ENCODE measurements around the gene FAM20A. TPM values are rescaled to one million over a fixed set of nuclear protein-coding genes. Genes with fewer than 3 reads are reported as not detected.

FAM20A gene
- total and polyA plus RNA-seq, 11 donors = 2.6 to 37.9 (median 8.8) TPM

DNA sequence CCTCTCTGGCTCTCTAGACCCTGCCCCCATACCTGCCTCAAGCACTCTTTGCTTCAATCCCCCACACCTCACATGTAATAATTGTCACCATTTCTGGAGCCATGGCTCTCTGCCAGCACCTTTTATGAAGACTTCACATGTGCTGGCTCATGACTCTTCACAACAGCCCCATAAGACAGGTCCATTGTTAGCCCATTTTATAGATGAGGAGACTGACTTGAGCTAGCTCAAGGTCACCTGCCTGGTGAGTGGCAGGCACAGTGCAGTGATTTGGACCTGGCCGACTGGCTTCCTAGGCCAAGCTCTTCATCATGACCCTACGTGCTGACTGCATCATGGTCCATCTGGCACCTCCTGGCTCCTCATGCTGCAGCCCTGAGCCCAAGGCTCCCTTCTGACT, 25.0 kb downstream of the FAM20A start:
- ATAC-seq (no peak), DNase-seq (no peak)
- Histone ChIP-seq H3K36me3 (no peaks in the 10 kb centered on the region), H3K4me3 (no peak overlapping the region), H3K27ac (peak overlapping the region in 7 of 12 donors; percentile 1 to 71 (median 47)), H3K27me3 (no peaks in the 10 kb centered on the region), H3K9me3 (peaks cover 0 to 8% (median 0%) of the 10 kb centered on the region in 12 donors), H3K4me1 (peaks cover 0 to 52% (median 1%) of the 10 kb centered on the region in 12 donors)
- intact Hi-C loops (cut with DNase I) = no loop called here
- TF ChIP-seq CTCF (IDR thresholded peaks at IDR 0.05) = no peak
- 94 to 100% (median 98%) methylated on average over 2 of the region's 2 CpGs for WGBS, 4 donors

DNA sequence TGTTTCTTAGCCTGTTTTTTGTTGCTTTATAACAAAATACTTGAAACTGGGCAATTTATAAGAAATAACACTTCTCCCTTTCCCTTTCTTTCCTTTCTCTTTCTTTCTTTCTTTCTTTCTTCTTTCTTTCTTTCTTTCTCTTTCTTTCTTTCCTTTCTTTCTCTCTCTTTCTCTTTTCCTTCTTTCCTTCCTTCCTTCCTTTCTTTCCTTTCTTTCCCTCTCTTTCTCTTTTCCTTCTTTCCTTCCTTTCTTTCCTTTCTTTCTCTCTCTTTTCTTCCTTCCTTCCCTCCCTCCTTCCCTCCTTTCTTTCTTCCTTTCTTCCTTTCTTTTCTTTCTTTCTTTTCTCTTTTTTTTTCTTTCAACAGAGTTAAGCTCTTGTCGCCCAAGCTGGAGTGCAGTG, 27.8 kb downstream of the FAM20A start:
- no peaks in the 10 kb centered on the region for H3K9me3 ChIP-seq
- DNase-seq (no peak), ATAC-seq (no peak)
- H3K27me3 ChIP-seq = no peaks in the 10 kb centered on the region
- TF ChIP-seq POLR2A (IDR thresholded peaks at IDR 0.05) = no peak
- no peak for TF ChIP-seq CTCF (IDR thresholded peaks at IDR 0.05)
- 92 to 100% (median 97%) methylated on average over 1 of the region's 1 CpG for WGBS, 4 donors
- H3K36me3 ChIP-seq = no peaks in the 10 kb centered on the region
- H3K4me1 ChIP-seq = peaks cover 0 to 31% (median 1%) of the 10 kb centered on the region in 12 donors
- intact Hi-C loops (cut with DNase I) = no loop called here
- H3K4me3 ChIP-seq = no peak overlapping the region
- peak overlapping the region in 1 of 12 donors; percentile 79 for H3K27ac ChIP-seq

DNA sequence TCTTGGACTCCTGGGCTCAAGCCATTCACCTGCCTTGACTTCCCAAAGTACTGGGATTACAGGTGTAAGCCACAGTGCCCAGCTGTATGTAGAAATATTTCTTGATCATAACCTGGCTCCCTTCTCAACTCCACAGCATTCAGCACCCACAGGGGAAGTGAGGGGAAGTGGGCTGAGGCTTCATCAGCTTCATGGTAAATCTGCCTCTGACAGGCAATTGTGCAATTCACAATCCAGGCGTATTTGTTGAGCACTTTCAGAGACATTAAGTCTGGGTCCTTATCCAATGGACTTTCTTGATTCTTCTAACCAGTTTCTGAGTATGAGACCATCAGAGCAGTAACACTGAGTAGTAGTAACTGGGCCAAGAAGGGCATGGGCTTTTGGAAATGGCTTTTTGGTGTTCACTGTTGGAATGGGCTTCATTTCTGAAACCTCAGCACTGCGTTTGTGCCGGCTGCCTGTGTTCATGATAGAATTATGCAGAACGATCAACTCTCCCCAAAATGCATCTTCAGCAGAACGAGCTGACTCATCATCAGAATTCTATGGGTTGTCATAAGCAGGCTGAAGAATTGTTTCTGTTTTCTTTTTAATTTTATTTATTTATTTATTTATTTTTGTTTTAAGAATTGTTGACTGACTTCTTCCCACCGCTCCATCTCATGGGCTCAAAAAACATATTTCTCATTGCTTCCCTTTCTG, 28.9 kb downstream of the FAM20A start:
- WGBS, 4 donors = 84 to 93% (median 92%) methylated on average over 6 of the region's 6 CpGs
- no peaks in the 10 kb centered on the region for H3K36me3 ChIP-seq

GRCh38 chr17:68570526-68570925, 30.6 kb downstream of the FAM20A start:
- intact Hi-C loops (cut with DNase I) = no loop called here
- no peak overlapping the region for H3K4me3 ChIP-seq
- no peak overlapping the region for H3K27ac ChIP-seq
- no peak for ATAC-seq
- WGBS, 4 donors = 55 to 81% (median 66%) methylated on average over 1 of the region's 1 CpG
- H3K36me3 ChIP-seq = no peaks in the 10 kb centered on the region
- H3K27me3 ChIP-seq = no peaks in the 10 kb centered on the region
- no peak for DNase-seq
- no peak for TF ChIP-seq CTCF (IDR thresholded peaks at IDR 0.05)
- no peak for TF ChIP-seq POLR2A (IDR thresholded peaks at IDR 0.05)
- no peaks in the 10 kb centered on the region for H3K9me3 ChIP-seq
- peaks cover 0 to 46% (median 4%) of the 10 kb centered on the region in 12 donors for H3K4me1 ChIP-seq

More for the DNA sequence above, 28.9 kb downstream of the FAM20A start:
- H3K9me3 ChIP-seq = no peaks in the 10 kb centered on the region
- DNase-seq (no peak), ATAC-seq (no peak)
- no peak overlapping the region for H3K4me3 ChIP-seq
- TF ChIP-seq CTCF (IDR thresholded peaks at IDR 0.05) (no peak), POLR2A (IDR thresholded peaks at IDR 0.05) (no peak)
- no peaks in the 10 kb centered on the region for H3K27me3 ChIP-seq
- peak overlapping the region in 1 of 12 donors; percentile 79 for H3K27ac ChIP-seq
- intact Hi-C loops (cut with DNase I) = no loop called here
- H3K4me1 ChIP-seq = peaks cover 0 to 32% (median 1%) of the 10 kb centered on the region in 12 donors

Data from heart left ventricle (tissue), 16 donors.